ENCODE data around the gene CSNK1G1.
"Not testable (repeated sequence)": the region's sequence is repeated elsewhere in the genome, so short reads cannot be mapped to it uniquely, and the experiment has no call there.

- not testable (repeated sequence) for TF ChIP-seq CTCF (conservative IDR thresholded peaks at IDR 0.05; ENCODE audit: low read depth, low read length); EZH2 (IDR thresholded peaks at IDR 0.05; ENCODE audit: borderline replicate concordance, low read depth, low read length, poor library complexity, severe bottlenecking)
Observed at GRCh38 chr15:64326975-64327374, 29.0 kb downstream of the CSNK1G1 start.
